H1 (cell line): ENCODE measurements around the gene PDCL3. TPM values are rescaled to one million over a fixed set of nuclear protein-coding genes. Genes with fewer than 3 reads are reported as not detected.

Experiments
- CTCF ChIA-PET: fragments of 300-600 bp; sonication (Branson Sonifier 250); formaldehyde crosslinking; loops from one replicate; lab custom pipeline; 2021; ENCODE audit not compliant: partially characterized antibody; lab: Charles Lee
- POLR2A ChIA-PET: fragments of 300-600 bp; sonication (Branson Sonifier 250); formaldehyde crosslinking; loops from one replicate; lab custom pipeline; 2021; ENCODE audit warnings: inconsistent platforms; ENCODE audit not compliant: partially characterized antibody; lab: Charles Lee
- DNase-seq, 2 experiments: peaks; one replicate each; pipeline versions ENCODE4 v3.0.0 to v3.0.0-alpha.2; 2010 to 2022; ENCODE audit warnings: low spot score in 2 of 2, low read depth in 1 of 2, mixed read lengths in 1 of 2
- FAIRE-seq: peaks from 2 replicates; lab custom pipeline; 2011; peaks lifted over from hg19 to GRCh38; lab: Jason Lieb, UNC
- H2AFZ ChIP-seq: 2 replicates; pipeline ENCODE4 v1.8.1; 2012; ENCODE audit warnings: low read length, inconsistent platforms
- H2AK5ac ChIP-seq: 2 replicates; pipeline ENCODE4 v1.6.1; 2013; ENCODE audit warnings: low read depth, low read length
- H2BK120ac ChIP-seq: replicated peaks from 2 replicates; pipeline ENCODE3; 2013; ENCODE audit warnings: low read depth, low read length, inconsistent platforms
- H2BK12ac ChIP-seq: 2 replicates; pipeline ENCODE4 v1.6.1; 2013; ENCODE audit warnings: low read depth, low read length
- H2BK15ac ChIP-seq: 2 replicates; pipeline ENCODE4 v1.6.1; 2013; ENCODE audit warnings: low read length
- H2BK20ac ChIP-seq: 2 replicates; pipeline ENCODE4 v1.6.1; 2013; ENCODE audit warnings: low read length
- H2BK5ac ChIP-seq: 2 replicates; pipeline ENCODE4 v1.6.1; 2013; ENCODE audit warnings: low read depth, low read length
- H3K14ac ChIP-seq: 2 replicates; pipeline ENCODE4 v1.6.1; 2013; ENCODE audit warnings: inconsistent platforms; ENCODE audit not compliant: insufficient read length
- H3K18ac ChIP-seq: 2 replicates; pipeline ENCODE4 v1.6.1; 2013; ENCODE audit warnings: low read length; ENCODE audit errors: extremely low read depth
- H3K23ac ChIP-seq: 2 replicates; pipeline ENCODE4 v1.6.1; 2013; ENCODE audit warnings: inconsistent platforms; ENCODE audit not compliant: insufficient read length
- H3K23me2 ChIP-seq: 2 replicates; pipeline ENCODE4 v1.6.1; 2013; ENCODE audit warnings: low read depth, low read length
- H3K27ac ChIP-seq: 2 replicates; pipeline ENCODE4 v1.6.1; 2011; ENCODE audit warnings: low read depth, low read length, inconsistent platforms
- H3K27me3 ChIP-seq, 4 experiments: replicated peaks in 1 of 4; 1 replicate in 1 of 4; 2 replicates in 3 of 4; pipeline versions ENCODE4 v1.6.1 to v1.8.1; 2011 to 2013; ENCODE audit warnings: low read length in 3 of 4, mild to moderate bottlenecking in 3 of 4, inconsistent platforms in 2 of 4, mixed read lengths in 2 of 4, moderate library complexity in 1 of 4; ENCODE audit not compliant: control insufficient read depth in 3 of 4, insufficient read depth in 3 of 4; ENCODE audit errors: extremely low read depth in 1 of 4
- H3K36me3 ChIP-seq, 4 experiments: 2 replicates each; pipeline versions ENCODE4 v1.6.1 to v1.8.1; 2011 to 2013; ENCODE audit warnings: mild to moderate bottlenecking in 4 of 4, low read length in 3 of 4, moderate library complexity in 2 of 4, control low read depth in 1 of 4, inconsistent platforms in 1 of 4; ENCODE audit not compliant: insufficient read depth in 4 of 4, control insufficient read depth in 2 of 4
- H3K4ac ChIP-seq: replicated peaks from 2 replicates; pipeline ENCODE3; 2013; ENCODE audit warnings: low read length, low read depth, mixed read lengths, inconsistent platforms; ENCODE audit not compliant: insufficient read length
- H3K4me1 ChIP-seq, 4 experiments: replicated peaks in 1 of 4; 1 replicate in 1 of 4; 2 replicates in 3 of 4; pipeline versions ENCODE4 v1.6.1 to v1.8.1; 2011 to 2013; ENCODE audit warnings: low read length in 3 of 4, inconsistent platforms in 2 of 4, mixed read lengths in 1 of 4; ENCODE audit not compliant: insufficient read depth in 4 of 4, control insufficient read depth in 3 of 4
- H3K4me2 ChIP-seq, 2 experiments: 2 replicates each; pipeline versions ENCODE4 v1.6.1 to v1.8.1; 2011 to 2013; ENCODE audit warnings: low read depth in 2 of 2, low read length in 2 of 2, control low read depth in 1 of 2, inconsistent platforms in 1 of 2, mild to moderate bottlenecking in 1 of 2; ENCODE audit not compliant: insufficient read depth in 1 of 2
- H3K4me3 ChIP-seq, 4 experiments: fragments of 200-600, 300-600 bp in 1 of 4; sonication (generic), shearing (Covaris generic), sonication (Bioruptor Twin) in 1 of 4; 2 replicates each; pipeline versions ENCODE4 v1.5.1 to v1.8.1; 2011 to 2016; ENCODE audit warnings: low read length in 4 of 4, low read depth in 3 of 4, control low read depth in 2 of 4, inconsistent platforms in 2 of 4, mild to moderate bottlenecking in 2 of 4, mixed read lengths in 1 of 4, moderate library complexity in 1 of 4; ENCODE audit not compliant: insufficient read depth in 2 of 4; ENCODE audit errors: extremely low read depth in 1 of 4
- H3K56ac ChIP-seq: replicated peaks from 2 replicates; pipeline ENCODE3; 2013; ENCODE audit warnings: low read depth, mild to moderate bottlenecking, mixed read lengths, low read length, inconsistent platforms; ENCODE audit not compliant: insufficient read length
- H3K79me1 ChIP-seq: 2 replicates; pipeline ENCODE4 v1.6.1; 2013; ENCODE audit warnings: low read depth, low read length, control low read depth
- H3K79me2 ChIP-seq, 2 experiments: 2 replicates each; pipeline versions ENCODE4 v1.6.1 to v1.8.1; 2012 to 2013; ENCODE audit warnings: low read length in 2 of 2, mild to moderate bottlenecking in 2 of 2, inconsistent platforms in 1 of 2; ENCODE audit not compliant: insufficient read depth in 2 of 2, control insufficient read depth in 1 of 2
- H3K9ac ChIP-seq, 4 experiments: replicated peaks in 1 of 4; 1 replicate in 1 of 4; 2 replicates in 3 of 4; pipeline versions ENCODE4 v1.6.1 to v1.8.1; 2011 to 2013; ENCODE audit warnings: low read depth in 3 of 4, low read length in 3 of 4, control low read depth in 2 of 4, mild to moderate bottlenecking in 2 of 4, moderate library complexity in 2 of 4, inconsistent platforms in 1 of 4; ENCODE audit errors: extremely low read depth in 1 of 4
- H3K9me3 ChIP-seq, 2 experiments: 2 replicates each; pipeline versions ENCODE4 v1.6.1 to v1.8.1; 2012 to 2013; ENCODE audit warnings: mild to moderate bottlenecking in 2 of 2, moderate library complexity in 2 of 2, control low read depth in 1 of 2, inconsistent platforms in 1 of 2, low read depth in 1 of 2, low read length in 1 of 2, mixed read lengths in 1 of 2; ENCODE audit not compliant: insufficient read depth in 2 of 2
- H4K20me1 ChIP-seq, 2 experiments: replicated peaks in 1 of 2; 2 replicates each; pipeline versions ENCODE3 to v1.8.1; 2011 to 2013; ENCODE audit warnings: inconsistent platforms in 2 of 2, low read length in 2 of 2, mild to moderate bottlenecking in 1 of 2; ENCODE audit not compliant: insufficient read depth in 2 of 2, control insufficient read depth in 1 of 2
- H4K5ac ChIP-seq: 2 replicates; pipeline ENCODE4 v1.6.1; 2013; ENCODE audit warnings: low read length, low read depth, mixed read lengths, inconsistent platforms; ENCODE audit not compliant: insufficient read length
- H4K8ac ChIP-seq: 2 replicates; pipeline ENCODE4 v1.8.0; 2013; ENCODE audit warnings: mild to moderate bottlenecking, moderate library complexity, low read length, inconsistent platforms; ENCODE audit not compliant: insufficient read depth; ENCODE audit errors: extremely low read depth
- H4K91ac ChIP-seq: replicated peaks from 2 replicates; pipeline ENCODE3; 2013; ENCODE audit warnings: low read length, mixed read lengths, inconsistent platforms; ENCODE audit not compliant: insufficient read length
- ATF3 ChIP-seq: IDR thresholded peaks from 2 replicates; pipeline ENCODE4 v1.6.1; 2011; ENCODE audit warnings: low read depth, mild to moderate bottlenecking, low read length; ENCODE audit not compliant: insufficient read depth
- CBX8 ChIP-seq: fragments of 300-800, 300-1000 bp; sonication (generic); IDR thresholded peaks from 2 replicates; pipeline ENCODE4 v1.7.1; 2016; ENCODE audit warnings: low read depth, low read length, borderline replicate concordance
- EZH2 ChIP-seq: fragments of 200-600 bp; sonication (generic); IDR thresholded peaks from 2 replicates; pipeline ENCODE4 v1.7.1; 2012; ENCODE audit warnings: low read depth, mild to moderate bottlenecking, moderate library complexity, low read length, inconsistent platforms; ENCODE audit not compliant: severe bottlenecking
- GTF2F1 ChIP-seq: IDR thresholded peaks from 2 replicates; pipeline ENCODE4 v1.6.1; 2012; ENCODE audit warnings: low read depth, low read length, improper control_type of control experiment, borderline replicate concordance
- HDAC6 ChIP-seq: IDR thresholded peaks from one replicate; pipeline ENCODE4 v1.7.1; 2012; ENCODE audit warnings: low read depth, mild to moderate bottlenecking, inconsistent platforms, low read length, moderate library complexity
- JUND ChIP-seq: IDR thresholded peaks from 2 replicates; pipeline ENCODE4 v1.6.1; 2011; ENCODE audit warnings: mild to moderate bottlenecking, improper control_type of control experiment, low read length
- KDM1A ChIP-seq: fragments of 200-600, 300-600 bp; sonication (generic); IDR thresholded peaks from 2 replicates; pipeline ENCODE4 v1.7.1; 2016; ENCODE audit warnings: mild to moderate bottlenecking, low read length, borderline replicate concordance
- NRF1 ChIP-seq: IDR thresholded peaks from 2 replicates; pipeline ENCODE4 v1.6.1; 2011; ENCODE audit warnings: mild to moderate bottlenecking, low read depth, low read length, improper control_type of control experiment
- SP2 ChIP-seq: IDR thresholded peaks from 2 replicates; pipeline ENCODE4 v1.6.1; 2012; ENCODE audit warnings: mild to moderate bottlenecking, low read length, inconsistent platforms
- TAF1 ChIP-seq: IDR thresholded peaks from 2 replicates; pipeline ENCODE4 v1.6.1; 2011; ENCODE audit warnings: mild to moderate bottlenecking, low read depth, low read length
- TCF12 ChIP-seq: IDR thresholded peaks from 2 replicates; pipeline ENCODE4 v1.6.1; 2011; ENCODE audit warnings: low read depth, mild to moderate bottlenecking, low read length
- WGBS, 2 experiments: shearing (Covaris generic) in 1 of 2; methylation state at CpG; one replicate each; pipeline versions ENCODE4 v1.1.6 to v1.1.7; 2013 to 2015; ENCODE audit warnings: low lambda C conversion rate in 2 of 2, mixed read lengths in 2 of 2, inconsistent platforms in 1 of 2, low coverage in 1 of 2, missing lambda C conversion rate in 1 of 2; ENCODE audit not compliant: insufficient replicate concordance in 2 of 2, insufficient coverage in 1 of 2, insufficient read length in 1 of 2; ENCODE audit errors: extremely low coverage in 1 of 2, missing lambda C conversion rate in 1 of 2; 5-methylcytosine and 5-hydroxymethylcytosine counted together
- polyA plus RNA-seq, 7 experiments: library from polyadenylated mRNA; depleted of rRNA in 3 of 7; stranded (reverse) in 5 of 7; unstranded in 2 of 7; fragments of >200 nt in 5 of 7; fragments of 200-250 nt in 2 of 7; gene quantifications; 1 replicate in 5 of 7; 2 replicates in 1 of 7; 4 replicates in 1 of 7; pipeline versions ENCODE4 v1.2.1 to v1.2.3, GENCODE V29; 2011 to 2013; ENCODE audit warnings: missing spikeins in 2 of 7, mixed read lengths in 2 of 7
- total RNA-seq: library from RNA; stranded (reverse); fragmentation: NEBNext Ultra II Directional; extraction: Animal tissue kit (Norgen Biotek cat#: 25700); gene quantifications from 2 replicates; pipeline ENCODE4 v1.2.1, GENCODE V29; 2021

Gene PDCL3
- total and polyA plus RNA-seq, 2 of the 8 experiments (the other 6 are each of a cell fraction or from before 2014, with no cell fraction given), result 19.8 to 29.4 TPM

- H4K8ac ChIP-seq, result no peak overlapping the region
- no peak overlapping the region for H3K27ac ChIP-seq
- no peak overlapping the region for H3K18ac ChIP-seq
- H2AFZ ChIP-seq, result no peak overlapping the region
- ChIA-PET POLR2A (interaction anchor here (0.8 kb wide), 1 partner anchor 403 kb away, joined by 5 read pairs; no protein-coding TSS in a partner anchor), CTCF (interaction anchor here (0.6 to 0.9 kb wide), 3 partner anchors 9 to 685 kb away, joined by 3 read pairs; no protein-coding TSS in a partner anchor)
- H4K91ac ChIP-seq, result no peak overlapping the region
- H3K14ac ChIP-seq, result no peak overlapping the region
- no peaks in the 10 kb centered on the region; the same call in 1 of the 2 replicates for H3K23me2 ChIP-seq
- no peaks in the 10 kb centered on the region for H3K79me2 ChIP-seq
- H3K9ac ChIP-seq, result no peak overlapping the region
- H4K20me1 ChIP-seq, result no peaks in the 10 kb centered on the region
- H2BK5ac ChIP-seq, result no peak overlapping the region
- no peak overlapping the region for H2AK5ac ChIP-seq
- DNase-seq (no peak), FAIRE-seq (no peak)
- no peaks in the 10 kb centered on the region for H3K36me3 ChIP-seq
- no peak overlapping the region for H4K5ac ChIP-seq
- no peaks in the 10 kb centered on the region for H3K79me1 ChIP-seq
- no peak overlapping the region for H3K23ac ChIP-seq
- no peaks in the 10 kb centered on the region for H3K27me3 ChIP-seq
- WGBS, 2 experiments, result 87% methylated on average over 3 of the region's 3 CpGs; no CpG with 5 or more reads in 1 of the 2 experiments
- H3K4me3 ChIP-seq, result no peak overlapping the region
- H3K56ac ChIP-seq, result no peak overlapping the region
- H3K4me1 ChIP-seq, result peaks cover 2 to 9% (median 7%) of the 10 kb centered on the region in 4 experiments; a peak in 5 of 7 replicates
- H2BK120ac ChIP-seq, result no peak overlapping the region
- H3K9me3 ChIP-seq, result no peaks in the 10 kb centered on the region
- H2BK20ac ChIP-seq, result no peak overlapping the region
- H2BK12ac ChIP-seq, result no peak overlapping the region
- H3K4me2 ChIP-seq, result no peak overlapping the region
- no peak overlapping the region for H3K4ac ChIP-seq
- H2BK15ac ChIP-seq, result no peak overlapping the region
- TF ChIP-seq HDAC6, result no peak
- TF ChIP-seq EZH2, result no peak
- TF ChIP-seq JUND, result no peak
- TF ChIP-seq GTF2F1, result no peak
- TF ChIP-seq ATF3, result no peak
- TF ChIP-seq TAF1, result no peak
- no peak for TF ChIP-seq SP2
- TF ChIP-seq KDM1A, result no peak
- TF ChIP-seq CBX8, result no peak
- no peak for TF ChIP-seq NRF1
- TF ChIP-seq TCF12, result no peak
These were observed 38.9 kb downstream of the PDCL3 start for GRCh38 chr2:100601661-100602060.
